T47D (cell line): ENCODE data around the gene CLCN5.

Experiments
- DNase-seq, 2 experiments: peaks; one replicate each; pipeline versions ENCODE4 v3.0.0 to v3.0.0-alpha.2; 2011 to 2012; ENCODE audit warnings: low read depth in 1 of 2, low spot score in 1 of 2
- JUND ChIP-seq: IDR thresholded peaks from 2 replicates; pipeline ENCODE4 v1.6.1; 2012; ENCODE audit warnings: low read depth
- in situ Hi-C: cut with HindIII; loops from 2 replicates; pipeline ENCODE4 v1.10.0; 2016; ENCODE audit warnings: low sequenced_read_pairs, low pct_unique_long_range_greater_than_20kb

Gene CLCN5

GRCh38 chrX:50093625-50094024, 171.2 kb downstream of the CLCN5 start:
- no peak for TF ChIP-seq JUND
- no peak for DNase-seq
- in situ Hi-C loops = no loop called here

GRCh38 chrX:50097071-50097470, 174.7 kb downstream of the CLCN5 start:
- no peak for DNase-seq

GRCh38 chrX:50098241-50098640, 175.8 kb downstream of the CLCN5 start:
- no peak for DNase-seq
- in situ Hi-C loops = no loop called here
- TF ChIP-seq JUND = no peak

More at GRCh38 chrX:50097071-50097470, 174.7 kb downstream of the CLCN5 start:
- in situ Hi-C loops = no loop called here
- no peak for TF ChIP-seq JUND

GRCh38 chrX:50098749-50099148, 176.4 kb downstream of the CLCN5 start:
- in situ Hi-C loops = no loop called here
- TF ChIP-seq JUND = no peak
- DNase-seq = no peak

DNA sequence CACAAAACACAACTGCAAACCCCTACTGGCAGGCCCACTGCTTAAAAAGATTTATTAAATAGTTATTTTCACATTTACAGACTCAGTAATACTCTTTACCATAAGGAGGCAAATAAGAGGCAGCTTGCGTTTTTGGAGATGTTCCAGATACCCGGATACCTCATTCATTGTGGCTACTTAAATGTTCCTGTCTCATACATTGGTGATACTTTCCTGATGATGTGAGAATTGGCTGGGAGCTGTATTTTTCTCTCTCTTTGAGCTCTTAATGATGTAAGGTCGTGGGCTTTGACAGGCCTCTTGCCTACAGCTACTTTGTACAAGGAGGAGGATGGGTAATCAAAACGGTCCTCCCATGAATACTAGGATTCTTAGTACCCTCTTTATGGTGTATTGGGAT, 176.9 kb downstream of the CLCN5 start:
- in situ Hi-C loops = no loop called here
- DNase-seq = no peak
- TF ChIP-seq JUND = no peak

DNA sequence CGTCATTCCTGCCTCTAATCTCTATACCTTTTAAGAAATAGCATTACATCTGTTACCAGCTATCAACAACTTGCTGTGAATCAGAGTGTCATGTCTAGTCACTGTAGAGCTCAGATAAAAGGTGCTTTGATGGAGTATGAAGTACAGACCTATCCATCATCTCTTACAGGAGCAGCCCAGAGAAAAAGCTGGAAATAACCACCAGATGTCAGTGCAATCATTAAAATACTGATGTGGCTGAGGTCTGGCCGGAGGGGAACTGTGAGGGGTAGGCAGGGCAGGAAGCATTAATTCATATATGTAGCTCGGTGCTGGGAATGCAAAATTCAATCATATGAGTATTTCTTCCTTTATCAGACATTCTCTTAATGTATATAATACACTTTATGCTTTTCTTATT, 177.8 kb downstream of the CLCN5 start:
- TF ChIP-seq JUND = no peak
- in situ Hi-C loops = no loop called here
- peak; percentile 23 to 55 for DNase-seq

- DNase-seq = no peak
- no peak for TF ChIP-seq JUND
- in situ Hi-C loops = no loop called here
Measured at GRCh38 chrX:50103176-50103575, 180.8 kb downstream of the CLCN5 start.

- no peak for DNase-seq
- no peak for TF ChIP-seq JUND
- in situ Hi-C loops = no loop called here
Measured at GRCh38 chrX:50103866-50104566, 181.6 kb downstream of the CLCN5 start.

GRCh38 chrX:50106051-50106675, 183.8 kb downstream of the CLCN5 start:
- no peak for DNase-seq
- no peak for TF ChIP-seq JUND
- in situ Hi-C loops = no loop called here

GRCh38 chrX:50107470-50107869, 185.1 kb downstream of the CLCN5 start:
- no peak for DNase-seq
- in situ Hi-C loops = no loop called here
- no peak for TF ChIP-seq JUND

GRCh38 chrX:50108264-50108663, 185.9 kb downstream of the CLCN5 start:
- in situ Hi-C loops = no loop called here
- TF ChIP-seq JUND = no peak
- DNase-seq = no peak

GRCh38 chrX:50111742-50112141, 189.3 kb downstream of the CLCN5 start:
- in situ Hi-C loops = no loop called here
- no peak for TF ChIP-seq JUND
- peak in 1 of 2 experiments; percentile 37 for DNase-seq

DNA sequence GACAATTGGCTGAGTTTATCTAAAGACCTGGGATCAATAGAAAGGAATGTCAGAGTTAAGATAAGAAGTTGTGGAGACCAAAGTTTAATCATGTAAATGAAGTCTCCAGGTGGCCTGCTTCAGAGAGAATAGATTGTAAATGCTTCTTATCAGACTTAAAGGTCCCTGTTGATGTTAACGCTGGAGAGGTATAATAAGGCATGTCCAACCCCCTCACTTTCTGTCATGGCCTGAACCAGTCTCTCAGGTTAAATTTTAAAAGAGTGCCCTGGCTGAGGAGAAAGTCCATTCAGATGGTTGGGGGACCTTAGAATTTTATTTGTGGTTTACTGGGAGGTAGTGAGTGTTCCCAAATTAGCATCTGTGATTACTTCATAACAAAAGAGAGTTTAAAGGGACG, 191.7 kb downstream of the CLCN5 start:
- no peak for DNase-seq

More for the DNA sequence above, 191.7 kb downstream of the CLCN5 start:
- no peak for TF ChIP-seq JUND
- in situ Hi-C loops = no loop called here
